NCI-H2029 (cell line): Measurements from ENCODE around the gene AGAP1.

Experiments used
- DNase-seq: peaks from one replicate; lab custom pipeline; 2025; lab: John Stamatoyannopoulos, UW

The AGAP1 gene

GRCh38 chr2:235999011-235999410, 505.2 kb downstream of the AGAP1 start:
- DNase-seq, result no peak

GRCh38 chr2:236001166-236001828, 507.5 kb downstream of the AGAP1 start:
- no peak for DNase-seq

- DNase-seq, result no peak
Observed at GRCh38 chr2:236001854-236002253, 508.0 kb downstream of the AGAP1 start.

GRCh38 chr2:236008006-236008405, 514.2 kb downstream of the AGAP1 start:
- no peak for DNase-seq

- no peak for DNase-seq
Observed at GRCh38 chr2:236008857-236009256, 515.0 kb downstream of the AGAP1 start.

- no peak for DNase-seq
Observed at GRCh38 chr2:236010920-236011685, 517.3 kb downstream of the AGAP1 start.

- DNase-seq, result no peak
Observed at GRCh38 chr2:236012155-236012554, 518.3 kb downstream of the AGAP1 start.

GRCh38 chr2:236014408-236015131, 520.7 kb downstream of the AGAP1 start:
- DNase-seq, result no peak

GRCh38 chr2:236015171-236015570, 521.3 kb downstream of the AGAP1 start:
- DNase-seq, result no peak

- no peak for DNase-seq
Observed at GRCh38 chr2:236016496-236016895, 522.7 kb downstream of the AGAP1 start.

- DNase-seq, result no peak
Observed at GRCh38 chr2:236017446-236017845, 523.6 kb downstream of the AGAP1 start.

GRCh38 chr2:236019434-236019833, 525.6 kb downstream of the AGAP1 start:
- no peak for DNase-seq

- no peak for DNase-seq
Observed at GRCh38 chr2:236021499-236022057, 527.7 kb downstream of the AGAP1 start.

GRCh38 chr2:236022128-236022527, 528.3 kb downstream of the AGAP1 start:
- no peak for DNase-seq

- no peak for DNase-seq
Observed at GRCh38 chr2:236025892-236026291, 532.0 kb downstream of the AGAP1 start.

GRCh38 chr2:236026841-236027240, 533.0 kb downstream of the AGAP1 start:
- DNase-seq, result no peak

- no peak for DNase-seq
Observed at GRCh38 chr2:236028066-236028465, 534.2 kb downstream of the AGAP1 start.

- no peak for DNase-seq
Observed at GRCh38 chr2:236033462-236033861, 539.6 kb downstream of the AGAP1 start.

GRCh38 chr2:236034974-236035373, 541.1 kb downstream of the AGAP1 start:
- no peak for DNase-seq

GRCh38 chr2:236036045-236036444, 542.2 kb downstream of the AGAP1 start:
- no peak for DNase-seq

GRCh38 chr2:236038096-236038495, 544.3 kb downstream of the AGAP1 start:
- DNase-seq, result no peak

- DNase-seq, result no peak
Observed at GRCh38 chr2:236040600-236041328, 546.9 kb downstream of the AGAP1 start.
